Liver (tissue), 9 donors: Measurements from ENCODE around the gene PYGM. TPM values are rescaled to one million over a fixed set of nuclear protein-coding genes. Genes with fewer than 3 reads are reported as not detected.

Experiments
- DNase-seq: peaks from one replicate; pipeline ENCODE4 v3.0.0-alpha.2; 2017; ENCODE audit warnings: low spot score
- H3K27ac ChIP-seq, 2 donors: one replicate each; pipeline ENCODE4 v1.7.0; 2013; ENCODE audit warnings: inconsistent platforms in 2 of 2, low read length in 2 of 2, control low read depth in 1 of 2, low read depth in 1 of 2, mild to moderate bottlenecking in 1 of 2
- H3K27me3 ChIP-seq, 4 donors: one replicate each; pipeline versions ENCODE4 v1.6.1 to v1.7.0; 2013; ENCODE audit warnings: low read length in 3 of 4, inconsistent platforms in 1 of 4, mild to moderate bottlenecking in 1 of 4, moderate library complexity in 1 of 4; ENCODE audit not compliant: control insufficient read depth in 4 of 4, insufficient read depth in 4 of 4
- H3K36me3 ChIP-seq, 4 donors: one replicate each; pipeline versions ENCODE4 v1.6.1 to v1.7.0; 2013; ENCODE audit warnings: low read length in 3 of 4, mild to moderate bottlenecking in 3 of 4, low read depth in 1 of 4, moderate library complexity in 1 of 4; ENCODE audit not compliant: control insufficient read depth in 4 of 4, insufficient read depth in 3 of 4
- H3K4me1 ChIP-seq, 4 donors: one replicate each; pipeline versions ENCODE4 v1.6.1 to v1.7.0; 2013; ENCODE audit warnings: low read length in 3 of 4, mild to moderate bottlenecking in 3 of 4, moderate library complexity in 1 of 4; ENCODE audit not compliant: control insufficient read depth in 4 of 4, insufficient read depth in 4 of 4
- H3K4me3 ChIP-seq, 3 donors: one replicate each; pipeline versions ENCODE4 v1.6.1 to v1.7.0; 2013; ENCODE audit warnings: low read length in 3 of 3, control low read depth in 1 of 3, low read depth in 1 of 3, mild to moderate bottlenecking in 1 of 3
- H3K9ac ChIP-seq, 2 donors: one replicate each; pipeline ENCODE4 v1.7.0; 2013; ENCODE audit warnings: low read length in 2 of 2, mild to moderate bottlenecking in 2 of 2, moderate library complexity in 2 of 2, control low read depth in 1 of 2, low read depth in 1 of 2
- H3K9me3 ChIP-seq, 4 donors: one replicate each; pipeline versions ENCODE4 v1.6.1 to v1.7.0; 2013; ENCODE audit warnings: low read length in 3 of 4; ENCODE audit not compliant: control insufficient read depth in 4 of 4
- ATF3 ChIP-seq: IDR thresholded peaks from 2 replicates; pipeline ENCODE4 v1.6.1; 2016; ENCODE audit warnings: antibody characterized with exemption
- CTCF ChIP-seq: fragments of 150-350 bp; IDR thresholded peaks from 2 replicates; pipeline ENCODE4 v1.5.1; 2017; ENCODE audit warnings: improper control_type of control experiment, low read depth, low read length; ENCODE audit not compliant: missing input control
- EGR1 ChIP-seq, 2 donors: IDR thresholded peaks; 2 replicates each; pipeline ENCODE4 v1.6.1; 2016 to 2018; ENCODE audit warnings: antibody characterized with exemption in 2 of 2, low read depth in 2 of 2
- FOXA1 ChIP-seq: IDR thresholded peaks from 2 replicates; pipeline ENCODE4 v1.6.1; 2016; ENCODE audit warnings: antibody characterized with exemption
- FOXA2 ChIP-seq: IDR thresholded peaks from 2 replicates; pipeline ENCODE4 v1.6.1; 2016; ENCODE audit warnings: antibody characterized with exemption
- HNF4A ChIP-seq, 2 donors: conservative IDR thresholded peaks; 2 replicates each; pipeline ENCODE4 v1.6.1; 2016; ENCODE audit warnings: antibody characterized with exemption in 2 of 2, mild to moderate bottlenecking in 2 of 2
- HNF4G ChIP-seq: IDR thresholded peaks from 2 replicates; pipeline ENCODE4 v1.6.1; 2016; ENCODE audit warnings: antibody characterized with exemption
- JUND ChIP-seq, 2 donors: IDR thresholded peaks; 2 replicates each; pipeline ENCODE4 v1.6.1; 2016; ENCODE audit warnings: antibody characterized with exemption in 2 of 2
- NR2F2 ChIP-seq: IDR thresholded peaks from 2 replicates; pipeline ENCODE4 v1.6.1; 2016; ENCODE audit warnings: antibody characterized with exemption
- RAD21 ChIP-seq, 2 donors: IDR thresholded peaks; 2 replicates each; pipeline ENCODE4 v1.6.1; 2016; ENCODE audit warnings: antibody characterized with exemption in 2 of 2, mild to moderate bottlenecking in 2 of 2
- REST ChIP-seq: IDR thresholded peaks from 2 replicates; pipeline ENCODE4 v1.6.1; 2016; ENCODE audit warnings: antibody characterized with exemption, mild to moderate bottlenecking
- RXRA ChIP-seq, 2 donors: IDR thresholded peaks; 2 replicates each; pipeline ENCODE4 v1.6.1; 2017 to 2018; ENCODE audit warnings: antibody characterized with exemption in 2 of 2, mild to moderate bottlenecking in 1 of 2
- SP1 ChIP-seq: IDR thresholded peaks from 2 replicates; pipeline ENCODE4 v1.6.1; 2018; ENCODE audit warnings: antibody characterized with exemption, mild to moderate bottlenecking
- TAF1 ChIP-seq: conservative IDR thresholded peaks from 2 replicates; pipeline ENCODE4 v1.6.1; 2016; ENCODE audit warnings: antibody characterized with exemption, mild to moderate bottlenecking
- YY1 ChIP-seq: IDR thresholded peaks from 2 replicates; pipeline ENCODE4 v1.6.1; 2016; ENCODE audit warnings: antibody characterized with exemption, mild to moderate bottlenecking
- ZBTB33 ChIP-seq: IDR thresholded peaks from 2 replicates; pipeline ENCODE4 v1.6.1; 2016; ENCODE audit warnings: antibody characterized with exemption
- WGBS: extraction: QIAGEN DNeasy Blood & Tissue Kit; methylation state at CpG from one replicate; pipeline ENCODE4 v1.1.7; 2013; 5-methylcytosine and 5-hydroxymethylcytosine counted together
- polyA plus RNA-seq, 2 donors: library from polyadenylated mRNA; stranded (reverse) in 1 of 2; unstranded in 1 of 2; fragments of 200-250 nt in 1 of 2; fragments of >200 nt in 1 of 2; fragmentation: Nextera tagmentation in 1 of 2; extraction: Ambion mirVana in 1 of 2; gene quantifications; one replicate each; pipeline versions ENCODE4 v1.2.1 to v1.2.3, GENCODE V29; 2013 to 2015
- total RNA-seq, 2 donors: library from RNA; depleted of rRNA; stranded (reverse); fragments of >200 nt; gene quantifications; one replicate each; pipeline ENCODE4 v1.2.3, GENCODE V29; 2014
- TF ChIP-seq, protein P1 (sequence below): IDR thresholded peaks from 2 replicates; pipeline ENCODE4 v1.6.1; 2016; ENCODE audit warnings: antibody characterized with exemption
- donor health status: healthy.
- donor health status: healthy.
- donor health status: healthy.
- donor health status: healthy.
- donor health status: healthy.

PYGM gene
- total and polyA plus RNA-seq, 4 donors = 0.23 to 1.3 (median 0.29) TPM

GRCh38 chr11:64711956-64712362 is 47.8 kb downstream of the PYGM start:
- WGBS = 50% methylated on average over 19 of the region's 19 CpGs
- H3K4me3 ChIP-seq = no peak overlapping the region
- no peak for DNase-seq
- H3K27me3 ChIP-seq = peaks cover 15 to 27% (median 18%) of the 10 kb centered on the region in 4 donors
- H3K4me1 ChIP-seq = peaks cover 2 to 9% (median 5%) of the 10 kb centered on the region in 4 donors
- no peak overlapping the region for H3K9ac ChIP-seq
- no peak for TF ChIP-seq HNF4G
- TF ChIP-seq NR2F2 = no peak
- no peak for TF ChIP-seq SP1
- no peak for TF ChIP-seq ZBTB33
- TF ChIP-seq, protein P1, sequence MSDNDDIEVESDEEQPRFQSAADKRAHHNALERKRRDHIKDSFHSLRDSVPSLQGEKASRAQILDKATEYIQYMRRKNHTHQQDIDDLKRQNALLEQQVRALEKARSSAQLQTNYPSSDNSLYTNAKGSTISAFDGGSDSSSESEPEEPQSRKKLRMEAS = no peak
- no peak for TF ChIP-seq RXRA (IDR thresholded peaks at IDR 0.05)
- TF ChIP-seq HNF4A (conservative IDR thresholded peaks at IDR 0.05) = no peak
- TF ChIP-seq TAF1 = no peak
- no peak for TF ChIP-seq ATF3
- TF ChIP-seq EGR1 (IDR thresholded peaks at IDR 0.05; ENCODE audit: low read depth in 2 of 2) = no peak
- TF ChIP-seq RAD21 (IDR thresholded peaks at IDR 0.05) = no peak
- no peak for TF ChIP-seq CTCF
- TF ChIP-seq FOXA2 = no peak
- TF ChIP-seq FOXA1 = no peak
- no peak for TF ChIP-seq YY1
- no peak for TF ChIP-seq JUND (IDR thresholded peaks at IDR 0.05)
- no peak for TF ChIP-seq REST
- no peak overlapping the region for H3K27ac ChIP-seq
- H3K36me3 ChIP-seq = no peaks in the 10 kb centered on the region
- H3K9me3 ChIP-seq = no peaks in the 10 kb centered on the region
